Stimulated activated naive CD8-positive, alpha-beta T cell treated with anti-CD3 and anti-CD28 coated beads, Interleukin-15, Interleukin-2, amounts not matched to agents 100 U/mL and 50 U/mL, for 24 hours (primary cell): ENCODE measurements around the gene EDEM3.

Experiments used
- ATAC-seq: fragments of 150-1000 bp; cut with Tn5 transposase; one replicate; pipeline ENCODE4 v1.10.0; 2021
- DNase-seq: peaks from one replicate; pipeline ENCODE4 v3.0.0; 2021

EDEM3 gene

GRCh38 chr1:184669391-184669790, 85.3 kb downstream of the EDEM3 start:
- ATAC-seq (no peak), DNase-seq (no peak)

GRCh38 chr1:184665360-184665759, 89.3 kb downstream of the EDEM3 start:
- no peak for ATAC-seq

GRCh38 chr1:184664661-184665060, 90.0 kb downstream of the EDEM3 start:
- no peak for ATAC-seq
- no peak for DNase-seq

More at GRCh38 chr1:184665360-184665759, 89.3 kb downstream of the EDEM3 start:
- no peak for DNase-seq

- peak; percentile 65 for DNase-seq
- peak; percentile 71 for ATAC-seq
These were observed 90.5 kb downstream of the EDEM3 start for GRCh38 chr1:184664042-184664660.

GRCh38 chr1:184661801-184662200, 92.9 kb downstream of the EDEM3 start:
- ATAC-seq (no peak), DNase-seq (no peak)

GRCh38 chr1:184660462-184661191, 94.0 kb downstream of the EDEM3 start:
- no peak for DNase-seq
- ATAC-seq = no peak

GRCh38 chr1:184658055-184658454, 96.6 kb downstream of the EDEM3 start:
- ATAC-seq (no peak), DNase-seq (no peak)

GRCh38 chr1:184656221-184656620, 98.4 kb downstream of the EDEM3 start:
- ATAC-seq = no peak
- no peak for DNase-seq

- no peak for ATAC-seq
- no peak for DNase-seq
These were observed 99.5 kb downstream of the EDEM3 start for GRCh38 chr1:184655185-184655584.

GRCh38 chr1:184650177-184650866, 104.3 kb downstream of the EDEM3 start:
- ATAC-seq (no peak), DNase-seq (no peak)

GRCh38 chr1:184649451-184649888, 105.2 kb downstream of the EDEM3 start:
- DNase-seq = no peak
- ATAC-seq = no peak

GRCh38 chr1:184648856-184649201, 105.8 kb downstream of the EDEM3 start:
- DNase-seq (no peak), ATAC-seq (no peak)

- ATAC-seq (no peak), DNase-seq (no peak)
These were observed 106.3 kb downstream of the EDEM3 start for GRCh38 chr1:184648160-184648855.

- DNase-seq (no peak), ATAC-seq (no peak)
These were observed 107.2 kb downstream of the EDEM3 start for GRCh38 chr1:184647471-184647870.

GRCh38 chr1:184646824-184647223, 107.8 kb downstream of the EDEM3 start:
- no peak for DNase-seq

GRCh38 chr1:184646178-184646701, 108.4 kb downstream of the EDEM3 start:
- ATAC-seq = no peak
- DNase-seq = no peak

More at GRCh38 chr1:184646824-184647223, 107.8 kb downstream of the EDEM3 start:
- ATAC-seq = no peak

GRCh38 chr1:184644771-184645170, 109.9 kb downstream of the EDEM3 start:
- DNase-seq = no peak
- ATAC-seq = no peak

- ATAC-seq (no peak), DNase-seq (no peak)
These were observed 111.0 kb downstream of the EDEM3 start for GRCh38 chr1:184643661-184644060.

- DNase-seq = no peak
- no peak for ATAC-seq
These were observed 112.8 kb downstream of the EDEM3 start for GRCh38 chr1:184641894-184642293.

GRCh38 chr1:184640505-184640904, 114.2 kb downstream of the EDEM3 start:
- DNase-seq = no peak
- ATAC-seq = no peak
